ENCODE measurements around the gene THRSP. TPM values are rescaled to one million over a fixed set of nuclear protein-coding genes. Genes with fewer than 3 reads are reported as not detected.

THRSP gene
- total and polyA plus RNA-seq, 2 of the 8 experiments (the other 6 are each of a cell fraction or from before 2014, with no cell fraction given) = 0.11 TPM; not detected in 1

DNA sequence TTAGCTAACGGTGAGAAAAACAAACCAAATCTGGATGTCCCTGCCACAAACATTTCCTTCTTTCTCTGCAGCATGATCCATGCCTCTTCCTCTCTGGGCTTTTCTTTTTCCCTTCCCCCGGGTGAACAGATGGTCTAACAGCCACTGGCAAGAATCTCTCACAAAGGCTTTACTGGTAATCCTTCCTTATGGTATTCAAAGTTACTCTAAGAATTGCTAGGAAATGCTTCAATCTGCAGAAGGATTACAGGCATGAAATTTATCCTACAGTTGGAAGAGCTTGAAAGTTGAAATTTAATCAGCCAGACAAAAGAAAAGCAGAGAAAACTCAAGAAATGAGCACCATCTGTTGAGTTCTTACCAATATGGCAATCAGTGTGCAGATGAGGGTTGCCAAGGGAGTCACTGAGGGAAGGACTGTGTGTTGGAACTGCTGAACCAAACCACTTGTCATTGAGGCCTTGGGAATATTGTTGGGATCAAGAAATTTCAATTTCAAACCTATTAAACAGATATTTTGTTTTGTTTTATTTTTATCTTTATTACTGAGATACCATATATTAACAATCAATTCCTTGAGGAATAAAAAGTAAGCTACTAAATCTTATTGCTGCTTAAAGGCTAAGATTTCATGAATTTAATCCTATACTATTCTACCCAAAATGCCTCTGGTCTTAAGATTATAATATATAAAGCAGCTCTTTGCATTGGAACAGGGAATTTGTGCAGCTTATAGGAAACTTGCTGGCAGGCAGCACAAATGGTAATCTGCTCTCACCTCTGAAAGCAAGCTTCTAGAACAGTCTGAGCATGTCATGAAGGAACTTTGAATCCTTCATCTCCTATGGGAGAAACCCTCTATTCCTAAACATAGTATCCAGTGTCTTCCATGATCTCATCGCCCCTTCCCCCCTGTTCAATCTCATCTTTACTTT lies 45.7 kb downstream of the THRSP start (continued):
- TF ChIP-seq, protein P1, sequence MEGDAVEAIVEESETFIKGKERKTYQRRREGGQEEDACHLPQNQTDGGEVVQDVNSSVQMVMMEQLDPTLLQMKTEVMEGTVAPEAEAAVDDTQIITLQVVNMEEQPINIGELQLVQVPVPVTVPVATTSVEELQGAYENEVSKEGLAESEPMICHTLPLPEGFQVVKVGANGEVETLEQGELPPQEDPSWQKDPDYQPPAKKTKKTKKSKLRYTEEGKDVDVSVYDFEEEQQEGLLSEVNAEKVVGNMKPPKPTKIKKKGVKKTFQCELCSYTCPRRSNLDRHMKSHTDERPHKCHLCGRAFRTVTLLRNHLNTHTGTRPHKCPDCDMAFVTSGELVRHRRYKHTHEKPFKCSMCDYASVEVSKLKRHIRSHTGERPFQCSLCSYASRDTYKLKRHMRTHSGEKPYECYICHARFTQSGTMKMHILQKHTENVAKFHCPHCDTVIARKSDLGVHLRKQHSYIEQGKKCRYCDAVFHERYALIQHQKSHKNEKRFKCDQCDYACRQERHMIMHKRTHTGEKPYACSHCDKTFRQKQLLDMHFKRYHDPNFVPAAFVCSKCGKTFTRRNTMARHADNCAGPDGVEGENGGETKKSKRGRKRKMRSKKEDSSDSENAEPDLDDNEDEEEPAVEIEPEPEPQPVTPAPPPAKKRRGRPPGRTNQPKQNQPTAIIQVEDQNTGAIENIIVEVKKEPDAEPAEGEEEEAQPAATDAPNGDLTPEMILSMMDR (IDR thresholded peaks at IDR 0.05; ENCODE audit: control extremely low read depth in 1 of 3, insufficient read depth in 1 of 3, low read depth in 1 of 3, low read length in 3 of 3) = no peak
- TF ChIP-seq SP1 (IDR thresholded peaks at IDR 0.05; ENCODE audit: low read depth, low read length) = no peak
- no peak for TF ChIP-seq RBBP5 (IDR thresholded peaks at IDR 0.05; ENCODE audit: borderline replicate concordance, low read depth, low read length)
- TF ChIP-seq, protein P2, sequence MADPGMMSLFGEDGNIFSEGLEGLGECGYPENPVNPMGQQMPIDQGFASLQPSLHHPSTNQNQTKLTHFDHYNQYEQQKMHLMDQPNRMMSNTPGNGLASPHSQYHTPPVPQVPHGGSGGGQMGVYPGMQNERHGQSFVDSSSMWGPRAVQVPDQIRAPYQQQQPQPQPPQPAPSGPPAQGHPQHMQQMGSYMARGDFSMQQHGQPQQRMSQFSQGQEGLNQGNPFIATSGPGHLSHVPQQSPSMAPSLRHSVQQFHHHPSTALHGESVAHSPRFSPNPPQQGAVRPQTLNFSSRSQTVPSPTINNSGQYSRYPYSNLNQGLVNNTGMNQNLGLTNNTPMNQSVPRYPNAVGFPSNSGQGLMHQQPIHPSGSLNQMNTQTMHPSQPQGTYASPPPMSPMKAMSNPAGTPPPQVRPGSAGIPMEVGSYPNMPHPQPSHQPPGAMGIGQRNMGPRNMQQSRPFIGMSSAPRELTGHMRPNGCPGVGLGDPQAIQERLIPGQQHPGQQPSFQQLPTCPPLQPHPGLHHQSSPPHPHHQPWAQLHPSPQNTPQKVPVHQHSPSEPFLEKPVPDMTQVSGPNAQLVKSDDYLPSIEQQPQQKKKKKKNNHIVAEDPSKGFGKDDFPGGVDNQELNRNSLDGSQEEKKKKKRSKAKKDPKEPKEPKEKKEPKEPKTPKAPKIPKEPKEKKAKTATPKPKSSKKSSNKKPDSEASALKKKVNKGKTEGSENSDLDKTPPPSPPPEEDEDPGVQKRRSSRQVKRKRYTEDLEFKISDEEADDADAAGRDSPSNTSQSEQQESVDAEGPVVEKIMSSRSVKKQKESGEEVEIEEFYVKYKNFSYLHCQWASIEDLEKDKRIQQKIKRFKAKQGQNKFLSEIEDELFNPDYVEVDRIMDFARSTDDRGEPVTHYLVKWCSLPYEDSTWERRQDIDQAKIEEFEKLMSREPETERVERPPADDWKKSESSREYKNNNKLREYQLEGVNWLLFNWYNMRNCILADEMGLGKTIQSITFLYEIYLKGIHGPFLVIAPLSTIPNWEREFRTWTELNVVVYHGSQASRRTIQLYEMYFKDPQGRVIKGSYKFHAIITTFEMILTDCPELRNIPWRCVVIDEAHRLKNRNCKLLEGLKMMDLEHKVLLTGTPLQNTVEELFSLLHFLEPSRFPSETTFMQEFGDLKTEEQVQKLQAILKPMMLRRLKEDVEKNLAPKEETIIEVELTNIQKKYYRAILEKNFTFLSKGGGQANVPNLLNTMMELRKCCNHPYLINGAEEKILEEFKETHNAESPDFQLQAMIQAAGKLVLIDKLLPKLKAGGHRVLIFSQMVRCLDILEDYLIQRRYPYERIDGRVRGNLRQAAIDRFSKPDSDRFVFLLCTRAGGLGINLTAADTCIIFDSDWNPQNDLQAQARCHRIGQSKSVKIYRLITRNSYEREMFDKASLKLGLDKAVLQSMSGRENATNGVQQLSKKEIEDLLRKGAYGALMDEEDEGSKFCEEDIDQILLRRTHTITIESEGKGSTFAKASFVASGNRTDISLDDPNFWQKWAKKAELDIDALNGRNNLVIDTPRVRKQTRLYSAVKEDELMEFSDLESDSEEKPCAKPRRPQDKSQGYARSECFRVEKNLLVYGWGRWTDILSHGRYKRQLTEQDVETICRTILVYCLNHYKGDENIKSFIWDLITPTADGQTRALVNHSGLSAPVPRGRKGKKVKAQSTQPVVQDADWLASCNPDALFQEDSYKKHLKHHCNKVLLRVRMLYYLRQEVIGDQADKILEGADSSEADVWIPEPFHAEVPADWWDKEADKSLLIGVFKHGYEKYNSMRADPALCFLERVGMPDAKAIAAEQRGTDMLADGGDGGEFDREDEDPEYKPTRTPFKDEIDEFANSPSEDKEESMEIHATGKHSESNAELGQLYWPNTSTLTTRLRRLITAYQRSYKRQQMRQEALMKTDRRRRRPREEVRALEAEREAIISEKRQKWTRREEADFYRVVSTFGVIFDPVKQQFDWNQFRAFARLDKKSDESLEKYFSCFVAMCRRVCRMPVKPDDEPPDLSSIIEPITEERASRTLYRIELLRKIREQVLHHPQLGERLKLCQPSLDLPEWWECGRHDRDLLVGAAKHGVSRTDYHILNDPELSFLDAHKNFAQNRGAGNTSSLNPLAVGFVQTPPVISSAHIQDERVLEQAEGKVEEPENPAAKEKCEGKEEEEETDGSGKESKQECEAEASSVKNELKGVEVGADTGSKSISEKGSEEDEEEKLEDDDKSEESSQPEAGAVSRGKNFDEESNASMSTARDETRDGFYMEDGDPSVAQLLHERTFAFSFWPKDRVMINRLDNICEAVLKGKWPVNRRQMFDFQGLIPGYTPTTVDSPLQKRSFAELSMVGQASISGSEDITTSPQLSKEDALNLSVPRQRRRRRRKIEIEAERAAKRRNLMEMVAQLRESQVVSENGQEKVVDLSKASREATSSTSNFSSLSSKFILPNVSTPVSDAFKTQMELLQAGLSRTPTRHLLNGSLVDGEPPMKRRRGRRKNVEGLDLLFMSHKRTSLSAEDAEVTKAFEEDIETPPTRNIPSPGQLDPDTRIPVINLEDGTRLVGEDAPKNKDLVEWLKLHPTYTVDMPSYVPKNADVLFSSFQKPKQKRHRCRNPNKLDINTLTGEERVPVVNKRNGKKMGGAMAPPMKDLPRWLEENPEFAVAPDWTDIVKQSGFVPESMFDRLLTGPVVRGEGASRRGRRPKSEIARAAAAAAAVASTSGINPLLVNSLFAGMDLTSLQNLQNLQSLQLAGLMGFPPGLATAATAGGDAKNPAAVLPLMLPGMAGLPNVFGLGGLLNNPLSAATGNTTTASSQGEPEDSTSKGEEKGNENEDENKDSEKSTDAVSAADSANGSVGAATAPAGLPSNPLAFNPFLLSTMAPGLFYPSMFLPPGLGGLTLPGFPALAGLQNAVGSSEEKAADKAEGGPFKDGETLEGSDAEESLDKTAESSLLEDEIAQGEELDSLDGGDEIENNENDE (IDR thresholded peaks at IDR 0.05; ENCODE audit: insufficient replicate concordance, low read length) = no peak
- no peak for TF ChIP-seq CHD1 (IDR thresholded peaks at IDR 0.05; ENCODE audit: low read depth, low read length)
- no peak for TF ChIP-seq BCL11A (IDR thresholded peaks at IDR 0.05; ENCODE audit: low read depth in 2 of 2, low read length in 2 of 2)
- no peak for TF ChIP-seq BRCA1 (IDR thresholded peaks at IDR 0.05; ENCODE audit: low read depth, low read length)
